Measurements from ENCODE around the gene CFAP119. TPM values are rescaled to one million over a fixed set of nuclear protein-coding genes. Genes with fewer than 3 reads are reported as not detected.

CFAP119 gene
- total RNA-seq, 1 donor from 2014 or later, result 2.3 TPM

DNA sequence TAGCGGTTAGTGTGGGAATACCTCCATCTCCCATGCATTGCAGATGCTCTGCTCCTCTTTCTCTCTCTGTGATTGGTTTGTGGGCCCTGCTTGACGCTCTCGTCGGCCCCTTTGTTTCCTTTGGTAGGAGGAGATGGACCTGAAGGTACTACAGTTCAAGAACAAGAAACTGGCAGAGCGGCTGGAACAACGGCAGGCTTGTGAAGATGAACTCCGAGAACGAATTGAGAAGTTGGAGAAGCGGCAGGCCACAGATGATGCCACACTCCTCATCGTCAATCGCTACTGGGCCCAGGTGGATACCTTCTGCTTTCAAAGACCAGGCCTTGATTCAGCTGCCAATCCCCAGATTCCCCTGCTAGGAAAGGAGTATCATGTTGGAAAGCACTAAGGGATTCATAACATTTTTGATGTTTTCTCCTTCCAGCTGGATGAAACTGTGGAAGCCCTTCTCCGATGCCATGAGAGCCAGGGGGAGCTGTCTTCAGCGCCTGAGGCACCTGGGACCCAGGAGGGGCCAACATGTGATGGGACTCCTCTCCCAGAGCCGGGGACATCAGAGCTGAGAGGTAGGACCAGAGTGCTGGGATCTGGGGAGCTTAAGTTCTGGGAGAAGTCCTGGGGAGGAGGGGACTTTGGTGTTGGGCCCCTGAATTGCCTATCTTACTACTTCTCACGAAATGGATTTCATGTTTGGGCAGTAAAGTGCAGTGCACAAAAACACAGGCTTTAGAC lies 1.3 kb upstream of the CFAP119 start:
- intact Hi-C loops (cut with micrococcal nuclease), result loop anchor here (1.0 to 5.0 kb wide), 4 partner anchors 15 to 159 kb away; partner anchors contain the start of gene PHKG2

DNA sequence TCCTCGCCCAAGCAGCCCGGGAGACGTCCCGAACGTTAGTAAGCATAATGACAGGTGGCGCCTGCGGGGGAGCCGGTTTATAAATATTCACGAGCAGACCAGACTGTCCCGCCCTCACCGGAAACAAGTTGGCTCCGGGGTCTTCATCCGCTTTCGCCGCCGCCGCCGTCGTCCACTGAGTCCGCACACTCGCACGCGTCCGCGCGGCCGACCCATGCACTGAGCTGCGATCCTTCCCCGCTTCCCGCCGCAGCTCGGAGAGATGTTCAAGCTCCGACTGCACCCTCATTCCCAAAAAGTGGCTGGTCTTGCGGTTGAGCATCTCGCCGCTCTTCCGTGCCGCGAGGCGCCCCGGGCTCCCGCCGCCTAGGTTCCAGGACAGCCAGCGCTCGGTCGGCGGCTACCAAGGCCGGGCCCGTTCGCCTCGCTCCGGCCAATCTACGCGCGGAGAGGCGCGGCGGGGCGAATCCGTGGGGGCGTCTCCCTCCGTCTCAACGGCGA lies 385 bp downstream of the CFAP119 start:
- intact Hi-C loops (cut with micrococcal nuclease), result loop anchor here (5.0 kb wide), 1 partner anchor 141 kb away; no protein-coding TSS in a partner anchor

DNA sequence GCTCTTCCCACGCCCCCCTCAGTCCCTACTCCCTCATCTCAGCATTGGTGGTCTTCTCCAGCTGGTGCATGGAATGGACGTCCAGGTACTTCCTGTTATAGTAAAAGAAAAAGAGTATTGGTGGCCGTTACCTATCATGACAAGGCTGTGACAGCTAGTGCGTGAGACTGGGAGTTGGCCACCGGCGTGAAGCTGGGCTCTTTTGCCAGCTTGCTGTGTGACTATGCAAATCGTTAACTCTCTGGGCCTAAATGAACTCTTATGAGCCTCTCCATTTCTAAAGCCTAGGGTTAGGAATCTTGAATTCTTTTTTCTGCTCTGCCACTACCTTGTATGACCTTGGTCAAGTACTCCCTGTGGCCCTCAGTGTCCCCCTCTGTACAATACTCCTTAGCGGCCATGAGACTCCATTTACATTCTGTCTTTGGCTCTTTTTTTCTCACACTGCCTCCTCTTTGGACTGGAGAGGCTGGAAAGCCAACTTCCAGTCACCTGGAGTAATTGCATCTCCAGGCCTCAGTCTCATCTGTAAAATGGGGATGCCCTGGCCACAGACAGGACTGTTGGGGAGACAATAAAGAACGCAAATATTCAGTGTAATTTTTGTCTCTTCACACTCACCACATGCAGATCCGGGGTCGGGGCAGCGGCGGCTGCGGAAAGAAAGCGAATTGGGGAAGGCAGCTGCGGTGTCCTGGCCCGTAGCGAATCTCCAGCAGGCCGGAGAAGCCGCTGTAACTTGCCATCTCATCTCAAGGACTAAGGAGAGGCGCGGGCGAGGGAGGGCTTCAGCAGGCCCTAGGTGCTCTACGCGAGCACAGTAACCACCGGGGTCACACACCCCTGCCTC lies 1.1 kb downstream of the CFAP119 start:
- intact Hi-C loops (cut with micrococcal nuclease), result loop anchor here (5.0 kb wide), 1 partner anchor 141 kb away; no protein-coding TSS in a partner anchor

DNA sequence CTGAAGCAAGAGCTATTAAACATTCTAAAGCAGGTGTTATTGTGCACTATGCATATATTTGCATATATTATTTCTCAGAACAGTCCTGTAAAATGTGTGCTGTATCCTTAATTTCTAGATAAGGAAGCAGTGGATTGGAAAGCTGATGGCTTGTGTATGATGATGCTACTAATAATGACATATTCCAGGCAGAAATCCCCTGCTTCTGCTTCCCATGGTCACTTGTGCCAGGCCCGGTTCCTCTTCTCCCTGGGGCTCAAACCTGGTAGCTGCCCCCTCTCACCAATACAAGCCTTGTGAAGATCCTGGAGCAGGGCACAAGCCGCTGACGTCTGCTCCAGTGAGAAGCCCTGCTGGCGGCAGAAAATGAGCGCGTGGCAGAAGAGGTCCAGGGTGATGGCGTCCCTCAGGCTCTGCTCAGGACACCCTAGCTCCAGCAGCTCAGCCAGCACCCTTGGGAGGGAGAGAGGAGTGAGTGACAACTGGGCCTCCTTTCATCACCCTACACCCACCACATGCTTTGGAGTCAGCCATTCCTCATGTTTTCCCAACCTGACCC lies 1.8 kb downstream of the CFAP119 start:
- intact Hi-C loops (cut with micrococcal nuclease), result loop anchor here (5.0 kb wide), 1 partner anchor 142 kb away; no protein-coding TSS in a partner anchor

DNA sequence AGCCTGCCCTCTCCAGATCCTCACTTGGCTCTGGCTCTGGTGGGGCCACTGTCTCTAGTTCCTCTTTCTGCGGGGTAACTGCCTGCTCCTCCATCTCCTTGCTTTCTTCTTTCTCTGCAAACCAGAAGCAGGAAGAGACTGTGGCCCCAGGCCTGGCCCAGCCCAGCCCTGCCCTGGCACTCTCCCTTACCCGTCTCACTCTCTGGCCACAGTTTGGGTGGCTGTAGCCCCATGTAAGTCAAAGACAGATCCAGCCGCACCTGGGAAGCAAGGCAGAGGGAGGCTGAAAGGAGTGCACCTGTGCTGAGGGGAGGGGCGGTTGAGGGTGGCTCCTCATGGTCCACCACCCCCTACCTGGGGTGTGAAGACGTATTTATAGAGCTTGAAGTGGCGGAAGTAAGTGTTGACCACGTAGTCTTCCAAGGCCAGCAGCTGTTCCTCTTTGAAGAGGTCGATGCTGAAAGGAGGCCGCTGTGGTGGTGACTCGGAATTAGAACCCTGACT lies 2.8 kb downstream of the CFAP119 start:
- intact Hi-C loops (cut with micrococcal nuclease), result no loop called here

DNA sequence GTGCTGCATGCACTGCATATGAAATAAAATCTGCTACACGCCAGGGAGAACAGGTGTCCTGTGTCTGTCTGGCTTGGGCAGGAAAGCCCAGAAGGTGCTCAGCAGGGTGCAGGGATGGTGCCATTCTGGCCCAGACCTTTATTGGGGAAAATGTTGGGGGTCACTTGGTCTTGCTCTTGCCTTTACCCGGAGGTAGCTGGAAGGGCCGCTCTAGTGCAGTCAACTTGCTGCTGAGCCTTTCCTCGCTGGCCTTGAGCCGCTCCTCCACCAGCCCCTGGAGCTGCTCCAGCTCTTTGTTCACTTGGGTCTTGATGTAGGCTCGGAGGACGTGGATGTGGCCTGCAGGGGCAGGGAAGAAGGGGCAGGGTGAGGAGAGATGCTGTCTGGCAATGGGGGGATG lies 4.5 kb downstream of the CFAP119 start:
- intact Hi-C loops (cut with micrococcal nuclease), result no loop called here

DNA sequence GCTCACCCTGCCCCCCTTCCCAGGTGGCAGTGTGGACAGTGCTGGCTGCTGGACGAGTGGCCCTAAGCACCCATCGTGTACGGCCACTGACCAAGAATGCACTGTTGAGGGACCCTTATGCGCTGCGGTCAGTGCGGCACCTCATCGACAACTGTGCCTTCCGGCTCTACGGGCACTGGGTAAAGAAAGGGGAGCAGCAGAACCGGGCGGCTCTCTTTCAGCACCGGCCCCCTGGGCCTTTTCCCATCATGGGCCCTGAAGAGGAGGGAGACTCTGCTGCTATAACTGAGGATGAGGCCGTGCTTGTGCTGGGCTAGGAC lies 5.1 kb downstream of the CFAP119 start:
- intact Hi-C loops (cut with micrococcal nuclease), result no loop called here

DNA sequence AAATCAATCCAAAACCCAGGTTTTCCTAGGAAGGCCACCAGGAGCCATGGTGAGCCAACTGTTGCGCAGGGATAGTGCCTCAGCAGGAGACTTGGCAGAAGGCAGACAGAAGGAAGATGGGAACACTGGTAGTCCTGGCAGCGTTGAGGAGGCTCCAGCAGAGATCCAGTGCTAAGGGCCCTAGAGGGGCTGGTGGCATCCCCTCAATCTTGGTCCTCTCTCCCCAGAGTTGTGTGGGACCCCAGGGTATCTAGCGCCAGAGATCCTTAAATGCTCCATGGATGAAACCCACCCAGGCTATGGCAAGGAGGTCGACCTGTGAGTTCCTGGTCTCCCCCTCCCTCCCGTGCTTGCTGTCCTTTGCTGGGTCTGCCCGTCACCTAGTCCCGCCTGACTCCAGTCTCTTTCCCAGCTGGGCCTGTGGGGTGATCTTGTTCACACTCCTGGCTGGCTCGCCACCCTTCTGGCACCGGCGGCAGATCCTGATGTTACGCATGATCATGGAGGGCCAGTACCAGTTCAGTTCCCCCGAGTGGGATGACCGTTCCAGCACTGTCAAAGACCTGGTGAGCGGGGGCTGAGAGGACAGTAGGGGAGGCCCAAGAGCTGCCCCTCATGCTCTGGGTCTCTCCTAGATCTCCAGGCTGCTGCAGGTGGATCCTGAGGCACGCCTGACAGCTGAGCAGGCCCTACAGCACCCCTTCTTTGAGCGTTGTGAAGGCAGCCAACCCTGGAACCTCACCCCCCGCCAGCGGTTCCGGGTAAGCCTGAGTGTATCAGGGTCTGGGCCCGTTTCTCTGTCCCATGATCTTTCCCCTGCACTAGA lies 5.7 kb downstream of the CFAP119 start:
- intact Hi-C loops (cut with micrococcal nuclease), result no loop called here

DNA sequence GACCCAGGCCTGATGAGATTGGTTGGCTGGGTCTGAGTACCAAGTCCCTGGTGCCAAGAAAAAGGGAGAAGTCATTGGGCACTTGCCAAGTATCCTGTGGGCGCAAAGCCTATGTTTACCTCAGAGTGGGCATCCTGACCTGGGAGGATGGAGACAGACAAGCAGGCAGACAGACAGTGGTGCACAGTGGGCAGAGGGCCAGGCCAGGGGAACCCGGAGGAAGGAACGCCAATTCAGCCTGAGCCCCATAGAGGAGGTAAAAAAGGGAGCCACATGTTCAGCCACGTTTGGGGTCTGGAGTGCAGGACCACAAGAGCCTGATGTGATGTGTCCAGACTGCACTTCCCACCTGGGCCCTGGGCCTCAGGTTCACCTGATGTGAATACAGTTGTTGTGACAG lies 8.3 kb downstream of the CFAP119 start:
- intact Hi-C loops (cut with micrococcal nuclease), result no loop called here

DNA sequence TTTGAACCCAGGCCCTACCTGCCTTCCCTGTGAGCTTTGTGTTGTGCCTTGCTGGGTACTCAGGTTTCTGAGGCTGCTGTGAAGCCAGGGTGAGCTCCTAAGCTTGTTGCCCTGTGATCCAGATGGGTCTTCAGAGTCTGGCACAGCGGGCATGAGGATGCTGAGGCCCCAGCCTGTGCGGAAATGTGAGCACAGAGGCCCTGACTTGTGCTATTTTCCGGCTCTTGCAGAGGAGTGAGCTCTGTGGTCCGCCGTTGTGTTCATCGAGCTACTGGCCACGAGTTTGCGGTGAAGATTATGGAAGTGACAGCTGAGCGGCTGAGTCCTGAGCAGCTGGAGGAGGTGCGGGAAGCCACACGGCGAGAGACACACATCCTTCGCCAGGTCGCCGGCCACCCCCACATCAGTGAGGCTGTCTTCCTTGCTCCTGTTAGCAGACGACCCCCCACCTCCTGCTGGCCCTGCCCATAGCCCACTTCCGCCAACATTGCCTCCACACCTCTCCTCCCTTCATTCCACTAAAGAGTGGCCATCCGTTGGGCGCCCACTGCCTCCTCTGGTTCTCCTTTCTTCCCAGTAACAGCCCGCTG lies 10.9 kb downstream of the CFAP119 start:
- intact Hi-C loops (cut with micrococcal nuclease), result no loop called here

DNA sequence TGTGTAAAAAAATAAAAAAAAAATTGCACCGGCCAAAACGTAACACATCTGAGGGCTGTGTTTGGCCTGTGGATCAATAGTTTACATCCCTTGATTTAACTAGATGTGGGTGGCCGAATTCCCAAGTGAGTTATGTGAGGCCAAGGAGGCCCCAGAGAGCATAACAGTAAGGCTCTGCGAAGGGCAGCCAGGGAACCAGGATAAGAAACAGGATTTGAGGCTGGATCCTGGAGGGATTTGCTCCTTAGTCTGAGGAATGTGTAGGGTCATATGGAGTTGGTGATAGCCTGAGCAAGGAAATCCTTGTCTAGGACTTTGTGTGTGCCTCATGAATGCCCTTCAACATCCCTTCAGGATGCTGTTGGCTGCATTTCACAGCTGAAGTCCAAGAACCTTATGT lies 11.7 kb downstream of the CFAP119 start:
- intact Hi-C loops (cut with micrococcal nuclease), result no loop called here

DNA sequence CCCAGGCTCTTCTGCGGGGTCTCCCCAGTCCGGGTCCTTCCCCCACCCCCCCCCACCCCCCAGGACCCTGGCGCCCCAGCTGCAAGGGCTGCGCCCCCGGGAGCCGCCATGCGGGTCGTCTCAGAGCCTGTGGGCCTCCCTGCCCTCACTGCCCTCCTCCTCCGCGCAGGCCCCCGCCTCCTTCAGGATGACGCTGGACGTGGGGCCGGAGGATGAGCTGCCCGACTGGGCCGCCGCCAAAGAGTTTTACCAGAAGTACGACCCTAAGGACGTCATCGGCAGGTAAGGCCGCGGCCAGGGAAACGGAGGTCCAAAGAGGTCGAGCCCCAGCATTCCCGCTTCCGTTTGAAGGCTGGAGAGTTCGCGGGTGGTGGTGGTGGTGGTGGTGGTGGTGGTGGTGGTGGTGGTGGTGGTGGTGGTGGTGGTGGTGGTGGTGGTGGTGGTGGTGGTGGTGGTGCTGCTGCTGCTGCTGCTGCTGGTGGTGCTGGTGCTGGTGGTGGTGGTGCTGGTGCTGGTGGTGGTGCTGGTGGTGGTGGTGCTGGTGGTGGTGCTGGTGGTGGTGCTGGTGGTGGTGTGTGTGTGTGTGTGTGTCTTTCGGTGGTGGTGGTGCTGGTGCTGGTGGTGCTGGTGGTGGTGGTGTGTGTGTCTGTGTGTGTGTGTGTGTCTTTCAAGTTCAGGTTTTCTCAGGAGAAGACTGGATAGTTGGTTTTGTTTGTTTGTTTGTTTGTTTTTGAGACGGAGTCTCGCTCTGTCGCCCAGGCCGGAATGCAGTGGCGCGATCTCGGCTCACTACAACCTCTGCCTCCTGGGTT lies 13.0 kb downstream of the CFAP119 start:
- intact Hi-C loops (cut with micrococcal nuclease), result loop anchor here (1.0 to 2.0 kb wide), 2 partner anchors 13 to 174 kb away; partner anchors contain the start of genes CFAP119, FBXL19 and RNF40

DNA sequence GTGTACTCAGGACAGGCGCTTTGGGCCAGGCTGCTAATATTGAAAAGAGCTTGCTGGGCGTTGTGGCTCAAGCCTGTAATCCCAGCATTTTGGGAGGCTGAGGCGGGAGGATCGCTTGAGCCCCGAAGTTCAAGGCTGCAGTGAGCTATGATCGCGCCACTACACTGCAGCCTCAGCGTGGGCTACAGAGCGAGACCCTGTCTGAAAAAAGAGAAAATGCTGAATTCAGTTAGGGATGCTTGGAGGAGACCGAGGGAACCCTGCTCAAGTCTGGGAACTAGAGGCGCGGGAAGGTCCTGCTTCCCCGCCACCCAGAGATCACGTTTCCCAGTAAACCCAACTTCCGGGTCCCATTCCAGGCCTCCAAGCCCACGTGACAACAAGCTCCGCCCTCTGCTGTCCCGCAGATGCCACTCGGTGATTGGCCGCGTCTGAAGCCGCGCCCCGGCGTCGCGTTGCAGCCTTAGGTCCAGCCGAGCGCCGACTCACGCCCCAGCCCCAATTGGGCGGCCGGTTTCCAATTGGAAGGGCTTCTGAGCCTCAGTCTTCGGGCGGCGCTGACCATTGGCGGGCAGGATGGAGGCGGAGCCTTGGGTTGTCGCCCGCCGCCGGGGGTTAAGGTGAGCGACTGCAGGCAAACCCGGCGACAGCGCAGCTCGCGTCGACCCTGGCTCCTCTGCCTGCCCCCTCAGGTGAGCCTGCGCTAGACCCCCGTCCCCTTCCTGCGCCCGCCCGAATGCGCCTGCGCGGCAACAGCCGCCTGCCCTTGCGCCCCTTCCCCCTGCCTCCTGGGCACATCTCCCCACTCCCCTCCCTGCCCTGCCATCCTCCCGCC lies 13.8 kb downstream of the CFAP119 start, which contains the start of gene PHKG2:
Gene PHKG2, plus strand, starts transcription at position 627 of the 835 bp plus-strand sequence. CDS start 396 bp downstream, outside the sequence.
- intact Hi-C loops (cut with micrococcal nuclease), result loop anchor here (1.0 to 2.0 kb wide), 2 partner anchors 14 to 175 kb away; partner anchors contain the start of genes CFAP119, FBXL19 and RNF40

DNA sequence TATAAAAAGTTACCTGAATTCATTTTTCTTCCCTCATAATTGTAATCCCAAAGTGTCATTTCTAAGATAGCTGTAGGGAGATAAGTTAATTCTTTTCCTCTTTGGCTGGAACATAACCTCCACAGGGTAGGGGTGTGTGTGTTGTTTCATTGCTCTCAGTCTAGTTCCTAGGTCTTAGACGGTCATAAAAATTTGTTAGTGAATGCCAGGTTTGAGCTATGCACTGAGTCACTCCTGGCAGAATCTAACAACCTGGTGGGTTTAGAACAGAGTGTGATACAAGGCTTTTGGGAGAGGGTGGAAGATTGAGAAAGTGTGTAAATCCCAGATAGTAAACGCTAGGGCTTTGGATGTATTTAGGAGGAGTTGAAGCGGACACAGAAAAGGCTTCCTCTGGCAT lies 14.5 kb downstream of the CFAP119 start:
- intact Hi-C loops (cut with micrococcal nuclease), result no loop called here

DNA sequence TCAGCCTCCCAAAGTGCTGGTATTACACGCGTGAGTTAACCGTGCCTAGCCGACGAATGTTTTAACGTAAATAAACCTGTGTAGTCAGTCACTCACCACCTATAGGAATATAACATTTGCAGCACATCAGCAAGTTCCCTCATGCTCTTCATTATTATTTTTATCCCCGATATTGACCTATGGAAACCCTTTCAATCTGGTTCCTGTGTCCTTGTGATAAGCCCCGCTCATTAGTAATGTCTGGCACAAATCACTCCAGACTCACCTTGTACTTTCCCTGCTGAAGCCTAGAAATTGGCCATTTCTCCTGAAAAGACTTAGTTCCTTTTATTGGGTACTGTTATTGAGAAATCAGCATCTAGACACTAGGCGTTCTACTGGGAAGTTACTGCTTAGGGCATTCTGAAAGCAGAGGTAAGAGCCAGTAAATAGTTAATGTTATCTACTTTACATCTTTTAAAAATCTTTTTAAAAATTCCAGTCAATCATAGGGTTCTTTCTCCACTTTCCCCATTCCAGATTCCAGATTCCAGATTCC lies 15.2 kb downstream of the CFAP119 start:
- intact Hi-C loops (cut with micrococcal nuclease), result no loop called here

DNA sequence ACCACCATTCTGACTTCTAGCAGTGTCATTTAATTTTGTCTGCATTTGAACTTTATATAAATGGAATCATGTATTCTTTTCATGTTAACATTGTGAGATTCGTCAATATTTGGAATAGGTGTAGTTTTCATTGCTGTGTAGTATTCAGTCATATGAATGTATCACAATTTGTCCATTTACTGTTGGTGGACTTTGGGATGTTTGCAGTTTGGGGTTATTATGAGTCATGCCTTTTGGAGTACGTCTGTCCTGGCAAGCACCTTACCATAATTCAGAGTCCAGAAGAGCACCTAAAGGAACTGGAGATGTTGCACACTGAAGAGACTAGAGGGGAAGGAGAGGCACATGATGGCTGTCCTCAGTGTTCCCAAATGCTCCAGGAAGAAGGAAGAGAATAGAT lies 16.8 kb downstream of the CFAP119 start:
- intact Hi-C loops (cut with micrococcal nuclease), result no loop called here

DNA sequence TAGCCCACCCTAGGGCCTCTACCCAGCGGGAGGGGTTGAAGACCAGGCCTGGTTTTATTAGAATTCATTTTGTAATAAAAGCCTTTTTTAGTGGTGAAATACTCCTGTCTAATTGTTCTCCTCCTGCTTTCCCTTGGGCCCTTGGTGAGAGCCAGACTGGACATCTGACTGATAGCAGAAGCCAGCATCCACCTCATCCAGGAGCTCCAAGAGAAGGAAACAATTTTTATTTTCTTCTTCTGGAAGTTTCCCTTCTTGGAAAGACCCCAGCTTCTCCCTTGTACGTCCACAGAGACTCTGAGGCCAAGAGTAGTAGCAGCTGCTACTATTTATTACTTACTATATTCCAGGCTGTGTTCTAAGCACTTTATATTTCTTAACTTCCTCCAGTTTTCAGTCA lies 17.7 kb downstream of the CFAP119 start:
- intact Hi-C loops (cut with micrococcal nuclease), result no loop called here

DNA sequence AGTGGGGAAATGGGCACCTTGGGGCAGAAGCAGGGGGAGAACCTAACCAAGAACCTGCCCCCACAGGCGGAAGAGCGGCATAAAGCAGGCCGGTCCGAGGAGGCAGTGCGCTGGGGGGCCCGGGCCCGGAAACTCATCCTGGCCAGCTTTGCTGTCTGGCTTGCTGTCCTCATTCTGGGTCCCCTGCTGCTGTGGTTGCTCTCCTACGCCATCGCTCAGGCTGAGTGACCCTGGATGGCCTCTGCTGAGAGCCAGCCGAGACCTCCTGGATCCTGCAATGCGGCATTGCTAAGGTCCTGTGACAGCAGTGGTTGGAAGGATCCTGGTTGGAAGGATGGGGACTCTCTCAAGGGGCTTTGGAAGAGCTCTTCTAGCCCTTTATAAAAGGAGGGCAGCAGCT lies 18.1 kb downstream of the CFAP119 start:
- intact Hi-C loops (cut with micrococcal nuclease), result no loop called here

Data from T-helper 2 cell treated with Interferon-gamma antibody and Interleukin-4, amounts not matched to agents 100 ng/mL and 5 ng/mL, for 36 hours (primary cell).